Measurements from ENCODE around the gene PEX10.

DNA sequence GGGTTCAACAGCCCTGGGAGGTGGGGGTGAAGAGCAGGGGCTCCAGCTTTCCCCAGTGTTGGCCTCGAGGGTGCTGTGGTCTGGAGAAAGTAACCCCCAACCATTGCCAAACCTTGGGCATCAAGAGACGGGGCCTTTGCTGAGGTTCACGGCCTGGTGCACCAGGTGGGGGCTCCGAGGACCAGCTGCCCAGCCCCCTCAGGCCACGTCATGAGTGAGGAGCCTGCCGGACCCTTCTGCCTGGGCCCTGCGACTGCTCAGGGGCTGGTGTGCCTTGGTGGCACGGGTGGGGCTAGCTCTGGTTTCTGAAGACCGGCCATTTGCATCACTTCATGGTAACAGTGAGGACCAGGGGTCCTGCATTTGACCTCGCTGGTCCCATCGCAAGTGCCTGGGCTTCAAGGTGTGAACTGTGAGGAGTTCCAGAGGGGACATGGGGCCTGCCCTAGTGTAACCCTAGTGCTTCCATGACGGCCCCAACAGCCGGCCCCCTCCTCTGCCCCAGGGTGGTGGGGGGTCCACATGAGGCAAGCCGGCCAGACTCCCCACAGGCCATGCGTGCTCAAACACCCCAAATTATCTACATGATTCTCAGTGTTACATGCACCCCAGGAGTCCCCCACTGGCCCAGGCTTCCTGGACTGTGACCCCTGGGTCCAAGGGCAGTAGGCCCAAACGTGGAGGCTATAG, 34.5 kb downstream of the PEX10 start:
- TF ChIP-seq, protein P1, sequence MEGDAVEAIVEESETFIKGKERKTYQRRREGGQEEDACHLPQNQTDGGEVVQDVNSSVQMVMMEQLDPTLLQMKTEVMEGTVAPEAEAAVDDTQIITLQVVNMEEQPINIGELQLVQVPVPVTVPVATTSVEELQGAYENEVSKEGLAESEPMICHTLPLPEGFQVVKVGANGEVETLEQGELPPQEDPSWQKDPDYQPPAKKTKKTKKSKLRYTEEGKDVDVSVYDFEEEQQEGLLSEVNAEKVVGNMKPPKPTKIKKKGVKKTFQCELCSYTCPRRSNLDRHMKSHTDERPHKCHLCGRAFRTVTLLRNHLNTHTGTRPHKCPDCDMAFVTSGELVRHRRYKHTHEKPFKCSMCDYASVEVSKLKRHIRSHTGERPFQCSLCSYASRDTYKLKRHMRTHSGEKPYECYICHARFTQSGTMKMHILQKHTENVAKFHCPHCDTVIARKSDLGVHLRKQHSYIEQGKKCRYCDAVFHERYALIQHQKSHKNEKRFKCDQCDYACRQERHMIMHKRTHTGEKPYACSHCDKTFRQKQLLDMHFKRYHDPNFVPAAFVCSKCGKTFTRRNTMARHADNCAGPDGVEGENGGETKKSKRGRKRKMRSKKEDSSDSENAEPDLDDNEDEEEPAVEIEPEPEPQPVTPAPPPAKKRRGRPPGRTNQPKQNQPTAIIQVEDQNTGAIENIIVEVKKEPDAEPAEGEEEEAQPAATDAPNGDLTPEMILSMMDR (conservative IDR thresholded peaks at IDR 0.05; ENCODE audit: low read depth, low read length): no peak
- no peak for TF ChIP-seq EZH2 (IDR thresholded peaks at IDR 0.05; ENCODE audit: borderline replicate concordance, low read depth, low read length, poor library complexity, severe bottlenecking)

Data from A673 (cell line).